ENCODE measurements around the gene SERPINA6.
"Not testable (repeated sequence)": the region's sequence is repeated elsewhere in the genome, so short reads cannot be mapped to it uniquely, and the experiment has no call there.

Gene SERPINA6

GRCh38 chr14:94295360-94296180 is 27.6 kb downstream of the SERPINA6 start:
- in situ Hi-C loops (cut with MboI; ENCODE audit: low sequenced_read_pairs), result no loop called here

GRCh38 chr14:94293578-94293924 is 29.6 kb downstream of the SERPINA6 start:
- in situ Hi-C loops (cut with MboI; ENCODE audit: low sequenced_read_pairs), result no loop called here

GRCh38 chr14:94292872-94293577 is 30.1 kb downstream of the SERPINA6 start, which contains the start of gene SERPINA10:
SERPINA10 (minus strand) TSS chr14:94293268; CDS start chr14:94290593, 2,675 bp downstream.
- in situ Hi-C loops (cut with MboI; ENCODE audit: low sequenced_read_pairs), result no loop called here

- in situ Hi-C loops (cut with MboI; ENCODE audit: low sequenced_read_pairs), result no loop called here
Measured at GRCh38 chr14:94292526-94292871, 30.6 kb downstream of the SERPINA6 start.

DNA sequence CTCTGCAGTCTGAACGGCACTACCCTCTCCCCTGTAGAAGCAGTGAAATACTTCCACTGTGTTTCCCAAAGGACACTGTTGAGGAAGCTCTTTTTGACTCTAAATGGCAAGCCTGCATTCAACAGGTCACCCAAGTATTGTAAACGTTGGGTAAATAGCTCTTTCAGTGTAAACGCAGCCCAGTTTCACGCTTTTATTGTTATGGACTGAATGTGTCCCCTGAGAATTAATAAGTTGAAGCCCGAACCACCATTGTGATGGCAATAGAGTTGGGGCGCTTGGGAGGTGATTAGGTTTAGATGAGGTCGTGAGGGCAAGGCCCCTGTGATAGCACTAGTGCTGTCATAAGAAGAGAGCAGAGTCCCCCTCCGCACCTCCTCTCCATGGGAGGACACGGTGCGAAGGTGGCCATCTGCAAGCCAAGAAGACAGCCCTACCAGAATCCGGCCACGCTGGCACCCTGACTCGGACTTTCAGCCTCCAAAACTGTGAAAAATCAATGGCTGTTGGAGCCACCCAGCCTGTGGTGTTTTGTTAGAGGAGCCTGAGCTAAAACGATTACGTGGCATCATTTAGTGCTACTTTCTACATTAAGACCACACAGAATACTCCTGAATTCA is 31.1 kb downstream of the SERPINA6 start:
- in situ Hi-C loops (cut with MboI; ENCODE audit: low sequenced_read_pairs), result no loop called here

DNA sequence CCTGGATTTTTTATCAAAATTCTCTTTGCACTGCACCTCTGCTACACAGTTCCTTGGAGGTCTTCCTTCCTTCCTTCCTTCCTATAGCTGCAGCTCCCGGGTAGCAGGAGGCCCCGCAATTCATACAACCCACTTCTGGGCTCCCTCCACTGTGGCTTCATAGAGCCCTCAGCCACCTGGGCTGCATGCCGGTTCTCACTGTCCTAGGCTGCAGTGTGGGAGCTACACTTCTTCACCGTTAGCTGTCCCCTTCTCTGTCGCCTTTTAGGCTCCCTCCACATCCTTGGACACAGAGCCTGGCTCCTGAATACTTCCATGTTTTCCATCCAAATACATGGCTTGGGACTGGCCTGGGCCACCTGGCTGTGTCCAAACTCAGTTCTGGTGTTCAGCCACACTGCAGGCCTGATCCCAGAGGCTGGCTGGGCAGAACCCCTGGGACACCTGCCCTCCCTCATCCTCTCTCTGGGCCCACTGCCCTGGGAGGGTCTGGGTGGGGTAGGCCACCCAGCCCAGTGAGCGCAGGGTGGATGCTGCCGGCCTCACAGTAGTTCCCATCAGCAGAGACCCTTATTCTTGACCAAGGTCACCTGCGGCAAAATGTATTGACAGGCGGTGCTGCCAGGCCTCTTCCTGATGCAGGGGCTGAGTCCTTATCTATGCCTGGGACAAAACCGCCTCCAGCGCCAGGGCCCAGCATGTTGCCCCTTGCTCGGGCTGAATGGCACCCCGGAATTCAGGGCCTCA is 31.8 kb downstream of the SERPINA6 start:
- in situ Hi-C loops (cut with MboI; ENCODE audit: low sequenced_read_pairs), result no loop called here

DNA sequence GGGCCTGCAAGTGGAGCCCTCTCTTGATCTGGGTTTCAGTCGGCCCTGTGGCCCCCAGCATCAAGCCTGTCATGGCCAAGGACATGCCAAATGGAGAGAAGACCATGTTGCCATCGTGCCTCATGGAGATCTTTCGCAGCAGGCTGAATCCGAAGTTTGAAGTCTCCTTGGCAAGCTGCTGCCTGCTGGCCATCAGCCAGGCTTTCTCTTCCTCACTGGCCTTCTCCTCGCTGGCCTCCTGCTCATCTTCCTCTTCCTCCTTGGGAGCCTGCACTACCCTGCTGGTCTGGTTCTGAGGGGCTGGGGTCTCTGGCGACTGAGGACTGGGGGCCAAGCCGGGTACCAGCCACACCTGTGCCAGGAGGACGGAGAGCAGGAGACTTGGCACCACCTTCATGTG is 32.9 kb downstream of the SERPINA6 start:
- in situ Hi-C loops (cut with MboI; ENCODE audit: low sequenced_read_pairs), result no loop called here

GRCh38 chr14:94288610-94289465 is 34.3 kb downstream of the SERPINA6 start:
- in situ Hi-C loops (cut with MboI; ENCODE audit: low sequenced_read_pairs), result no loop called here

DNA sequence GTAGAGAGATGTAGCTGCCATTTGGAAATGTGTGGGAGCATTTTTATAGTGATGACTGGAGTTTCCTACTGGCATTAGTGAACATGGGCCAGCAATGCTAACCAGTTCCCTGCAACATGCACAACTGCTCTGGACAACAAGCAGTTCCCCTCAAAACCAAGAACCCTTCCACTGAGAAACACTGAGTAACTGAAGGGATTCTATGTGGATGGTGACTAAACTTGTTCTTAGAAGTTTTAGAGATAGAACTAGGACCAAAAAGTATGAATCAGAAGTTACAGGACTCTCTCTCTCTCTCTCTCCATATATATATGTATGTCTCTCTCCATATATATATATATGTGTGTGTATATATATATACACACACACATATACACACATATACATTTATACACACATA is 38.0 kb downstream of the SERPINA6 start:
- in situ Hi-C loops (cut with MboI; ENCODE audit: low sequenced_read_pairs), result no loop called here

DNA sequence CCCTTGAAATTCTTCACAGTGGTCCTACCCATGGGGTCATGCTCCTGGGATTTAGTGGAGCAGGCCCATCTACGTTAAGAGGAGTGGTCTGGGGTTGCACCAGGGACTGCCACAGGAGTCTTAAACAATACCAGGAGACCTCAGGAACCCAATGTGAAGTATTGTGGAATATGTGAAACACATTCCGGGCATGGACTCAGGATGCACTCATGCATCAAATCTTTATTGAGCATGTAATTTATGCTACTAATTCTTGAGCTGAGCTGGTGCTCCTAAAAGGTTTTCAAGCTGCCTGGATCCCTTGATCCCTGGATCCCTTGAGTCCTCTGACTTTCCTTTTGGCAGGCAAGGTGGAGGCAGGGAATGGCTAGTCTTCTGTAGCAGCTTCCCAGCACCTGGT is 38.9 kb downstream of the SERPINA6 start:
- in situ Hi-C loops (cut with MboI; ENCODE audit: low sequenced_read_pairs), result no loop called here

- in situ Hi-C loops (cut with MboI; ENCODE audit: low sequenced_read_pairs), result no loop called here
Measured at GRCh38 chr14:94282991-94283723, 40.0 kb downstream of the SERPINA6 start.

- in situ Hi-C loops (cut with MboI; ENCODE audit: low sequenced_read_pairs), result no loop called here
Measured at GRCh38 chr14:94278731-94279130, 44.4 kb downstream of the SERPINA6 start.

DNA sequence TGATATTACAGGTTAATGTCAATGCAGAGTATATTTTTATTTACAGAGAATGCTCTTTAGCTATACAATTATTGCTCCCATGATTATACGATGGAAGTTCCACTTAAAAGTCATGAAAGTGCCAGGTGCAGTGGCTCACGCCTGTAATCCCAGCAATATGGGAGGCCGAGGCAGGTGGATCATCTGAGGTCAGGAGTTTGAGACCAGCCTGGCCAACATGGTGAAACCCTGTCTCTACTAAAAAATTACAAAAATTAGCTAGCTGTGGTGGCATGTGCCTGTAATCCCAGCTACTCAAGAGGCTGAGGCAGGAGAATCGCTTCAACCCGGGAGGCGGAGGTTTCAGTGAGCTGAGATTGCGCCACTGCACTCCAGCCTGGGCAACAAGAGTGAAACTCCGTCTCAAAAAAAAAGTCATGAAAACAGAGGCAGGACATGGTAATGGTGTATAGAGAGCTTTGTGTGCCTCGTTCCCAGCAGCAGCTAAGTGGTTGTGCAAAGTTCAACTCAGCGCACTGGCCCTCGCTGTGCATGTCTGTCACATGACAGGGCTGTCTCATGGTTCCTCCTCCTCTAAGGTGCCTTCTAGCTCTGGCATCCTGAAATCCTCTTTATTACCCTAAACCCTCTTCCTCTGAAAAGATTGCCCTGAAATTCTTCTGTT is 46.1 kb downstream of the SERPINA6 start:
- in situ Hi-C loops (cut with MboI; ENCODE audit: low sequenced_read_pairs), result not testable (repeated sequence)

GRCh38 chr14:94269156-94269555 is 54.0 kb downstream of the SERPINA6 start:
- in situ Hi-C loops (cut with MboI; ENCODE audit: low sequenced_read_pairs), result no loop called here

GRCh38 chr14:94268582-94268981 is 54.6 kb downstream of the SERPINA6 start:
- in situ Hi-C loops (cut with MboI; ENCODE audit: low sequenced_read_pairs), result not testable (repeated sequence)

DNA sequence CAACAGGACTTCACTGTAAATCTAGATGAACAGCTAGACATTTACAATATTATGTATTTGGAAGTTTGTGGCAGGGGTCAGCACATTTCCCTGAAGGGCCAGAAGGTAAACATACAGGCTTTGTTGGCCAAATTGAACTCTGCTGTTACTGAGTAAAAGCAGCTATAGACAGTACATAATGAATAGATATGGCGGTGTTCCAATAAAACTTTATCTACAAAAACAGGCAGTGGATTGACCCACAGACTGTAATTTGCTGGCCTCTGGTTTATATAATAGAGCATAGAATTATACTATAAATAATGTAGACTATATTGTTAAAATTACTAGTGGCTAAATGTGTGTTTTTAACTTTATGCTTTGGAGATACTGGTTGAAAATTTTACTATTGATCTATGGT is 55.8 kb downstream of the SERPINA6 start:
- in situ Hi-C loops (cut with MboI; ENCODE audit: low sequenced_read_pairs), result no loop called here

- in situ Hi-C loops (cut with MboI; ENCODE audit: low sequenced_read_pairs), result not testable (repeated sequence)
Measured at GRCh38 chr14:94264195-94264594, 58.9 kb downstream of the SERPINA6 start.
